Gastrocnemius medialis (tissue), 4 donors: ENCODE results near the gene ABCF2. TPM values are rescaled to one million over a fixed set of nuclear protein-coding genes. Genes with fewer than 3 reads are reported as not detected.
A peak's percentile ranks its signal among the peaks of the same experiment; 100 is the strongest.

Experiments used
- ATAC-seq, 2 donors: fragments of 150-250 bp; one replicate each; pipeline ENCODE4 v1.9.1; 2016
- DNase-seq, 2 donors: peaks; one replicate each; pipeline ENCODE4 v3.0.0-alpha.2; 2019
- H3K27ac ChIP-seq, 4 donors: fragments of 200-600 bp; sonication (generic); 1 replicate in 1 of 4; 2 replicates in 3 of 4; pipeline ENCODE4 v1.5.1; 2016 to 2018; ENCODE audit warnings: mild to moderate bottlenecking in 2 of 4, moderate library complexity in 1 of 4
- H3K27me3 ChIP-seq, 3 donors: fragments of 200-600 bp; sonication (generic) in 2 of 3; 1 replicate in 1 of 3; 2 replicates in 2 of 3; pipeline versions ENCODE4 v1.5.1 to v1.6.0; 2016 to 2019; ENCODE audit warnings: mild to moderate bottlenecking in 1 of 3, moderate library complexity in 1 of 3
- H3K36me3 ChIP-seq, 2 donors: fragments of 200-600 bp; sonication (generic) in 1 of 2; one replicate each; pipeline ENCODE4 v1.5.1; 2017 to 2018
- H3K4me1 ChIP-seq, 2 donors: fragments of 200-600 bp; sonication (generic) in 1 of 2; one replicate each; pipeline ENCODE4 v1.5.1; 2016 to 2017; ENCODE audit warnings: mild to moderate bottlenecking in 2 of 2
- H3K4me3 ChIP-seq, 4 donors: fragments of 200-600 bp; sonication (generic) in 3 of 4; 1 replicate in 1 of 4; 2 replicates in 3 of 4; pipeline ENCODE4 v1.5.1; 2016 to 2019; ENCODE audit warnings: mild to moderate bottlenecking in 2 of 4
- H3K9me3 ChIP-seq, 3 donors: fragments of 200-600 bp; sonication (generic) in 2 of 3; 1 replicate in 1 of 3; 2 replicates in 2 of 3; pipeline ENCODE4 v1.5.1; 2016 to 2019
- POLR2A ChIP-seq, 2 donors: fragments of 450-650 bp; IDR thresholded peaks; one replicate each; pipeline ENCODE4 v1.6.1; 2017; ENCODE audit warnings: antibody characterized with exemption in 2 of 2, mild to moderate bottlenecking in 2 of 2, moderate library complexity in 2 of 2
- in situ Hi-C, 4 donors: fragments of 200-750 bp; cut with MboI; loops; one replicate each; pipeline versions ENCODE4 v1.15.0 to v1.8.0; 2017; ENCODE audit warnings: low sequenced_read_pairs in 4 of 4
- intact Hi-C: fragments of 100-400 bp; cut with DNase I; formaldehyde crosslinking; loops from one replicate; pipeline ENCODE4 v1.15.1; 2023; ENCODE audit warnings: low total_unique reads
- total RNA-seq, 4 donors: library from RNA; depleted of rRNA; stranded (reverse); fragments of >200 nt; gene quantifications; one replicate each; pipeline versions ENCODE4 v1.1.0 to v1.2.3, GENCODE V29; 2016
- TF ChIP-seq, protein P1 (sequence below), 5 experiments: fragments of 450-650 bp in 3 of 5; fragments of 200-600 bp in 2 of 5; sonication (generic) in 2 of 5; IDR thresholded peaks in 4 of 5; conservative IDR thresholded peaks in 1 of 5; 1 replicate in 4 of 5; 2 replicates in 1 of 5; pipeline ENCODE4 v1.5.1; 2016 to 2019; ENCODE audit warnings: antibody characterized with exemption in 5 of 5, mild to moderate bottlenecking in 3 of 5, moderate library complexity in 3 of 5

The ABCF2 gene
- total RNA-seq, 4 donors from 2014 or later = 73.3 to 119 (median 96.3) TPM

DNA sequence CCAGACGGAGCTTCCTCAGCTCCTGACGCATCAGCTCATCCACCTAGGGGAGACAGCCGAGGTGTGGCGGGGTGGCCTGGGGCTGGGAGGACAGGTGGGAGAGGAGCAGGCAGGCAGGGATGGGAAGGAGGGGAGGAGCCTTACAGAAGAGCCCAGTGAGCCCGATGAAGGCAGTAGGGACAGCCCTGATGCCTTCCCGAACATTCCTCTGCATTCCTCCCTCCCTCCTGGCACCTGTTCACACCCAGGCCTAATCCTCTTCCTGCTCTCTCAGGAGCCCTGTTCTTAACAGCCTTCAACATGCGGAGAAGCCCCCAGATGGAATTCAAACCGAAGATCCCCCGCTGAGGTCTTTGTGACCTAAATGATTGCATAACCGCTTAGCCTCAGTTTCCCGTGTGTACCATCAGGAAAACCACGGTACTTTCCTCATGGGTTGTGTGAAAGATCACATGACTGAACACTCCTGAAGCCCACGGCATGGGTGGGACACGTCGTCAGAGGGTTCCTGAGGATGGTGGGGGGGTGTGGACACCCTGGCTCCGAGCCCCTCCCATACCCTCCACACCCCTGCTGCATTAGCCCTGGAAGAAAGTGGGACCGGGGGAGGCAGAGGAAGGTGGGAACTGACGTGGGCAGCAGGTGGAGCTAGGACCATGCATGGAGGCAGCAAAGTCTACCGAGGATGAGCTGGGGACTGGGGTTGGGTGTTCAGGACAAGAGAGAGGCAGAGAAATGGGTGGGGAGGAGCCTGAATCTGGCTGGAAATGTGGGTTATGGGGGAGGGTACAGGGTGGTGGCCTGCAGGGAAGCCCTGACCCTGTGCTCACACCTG lies 31.2 kb downstream of the ABCF2 start:
- peaks cover 0 to 8% of the 10 kb centered on the region in 2 donors for H3K4me1 ChIP-seq
- no peaks in the 10 kb centered on the region for H3K9me3 ChIP-seq
- intact Hi-C loops = loop anchor here (10.0 kb wide), 1 partner anchor 109 kb away; no protein-coding TSS in a partner anchor
- H3K36me3 ChIP-seq = no peaks in the 10 kb centered on the region
- H3K27ac ChIP-seq = no peak overlapping the region
- ATAC-seq (no peak), DNase-seq (no peak)
- H3K27me3 ChIP-seq = peaks cover 0 to 6% (median 4%) of the 10 kb centered on the region in 3 donors
- no peak overlapping the region for H3K4me3 ChIP-seq
- no peak for TF ChIP-seq POLR2A (IDR thresholded peaks at IDR 0.05)
- TF ChIP-seq, protein P1, sequence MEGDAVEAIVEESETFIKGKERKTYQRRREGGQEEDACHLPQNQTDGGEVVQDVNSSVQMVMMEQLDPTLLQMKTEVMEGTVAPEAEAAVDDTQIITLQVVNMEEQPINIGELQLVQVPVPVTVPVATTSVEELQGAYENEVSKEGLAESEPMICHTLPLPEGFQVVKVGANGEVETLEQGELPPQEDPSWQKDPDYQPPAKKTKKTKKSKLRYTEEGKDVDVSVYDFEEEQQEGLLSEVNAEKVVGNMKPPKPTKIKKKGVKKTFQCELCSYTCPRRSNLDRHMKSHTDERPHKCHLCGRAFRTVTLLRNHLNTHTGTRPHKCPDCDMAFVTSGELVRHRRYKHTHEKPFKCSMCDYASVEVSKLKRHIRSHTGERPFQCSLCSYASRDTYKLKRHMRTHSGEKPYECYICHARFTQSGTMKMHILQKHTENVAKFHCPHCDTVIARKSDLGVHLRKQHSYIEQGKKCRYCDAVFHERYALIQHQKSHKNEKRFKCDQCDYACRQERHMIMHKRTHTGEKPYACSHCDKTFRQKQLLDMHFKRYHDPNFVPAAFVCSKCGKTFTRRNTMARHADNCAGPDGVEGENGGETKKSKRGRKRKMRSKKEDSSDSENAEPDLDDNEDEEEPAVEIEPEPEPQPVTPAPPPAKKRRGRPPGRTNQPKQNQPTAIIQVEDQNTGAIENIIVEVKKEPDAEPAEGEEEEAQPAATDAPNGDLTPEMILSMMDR (IDR thresholded peaks at IDR 0.05 in 4 of 5, conservative IDR thresholded peaks at IDR 0.05 in 1 of 5) = no peak
- in situ Hi-C loops = no loop called here

DNA sequence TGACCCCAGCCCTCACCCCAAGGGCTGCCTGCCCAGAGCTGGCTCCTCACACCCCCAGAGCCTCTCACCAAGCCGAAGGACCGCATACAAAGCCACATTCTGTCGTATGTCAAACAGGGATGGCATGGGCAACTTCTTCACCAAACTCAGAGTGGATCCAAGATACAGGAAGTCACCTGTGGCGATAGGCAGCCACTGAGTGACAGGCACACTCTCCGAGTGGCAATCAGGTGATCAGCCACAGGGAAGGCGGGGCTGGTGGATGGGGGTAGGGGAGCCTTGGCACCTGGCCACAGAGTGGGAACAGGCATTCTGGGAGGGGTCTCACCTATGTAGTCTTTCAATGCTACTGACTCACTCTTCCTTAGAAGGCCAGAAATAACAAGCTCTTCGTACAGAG lies 32.8 kb downstream of the ABCF2 start:
- Histone ChIP-seq H3K36me3 (no peaks in the 10 kb centered on the region), H3K27ac (no peak overlapping the region), H3K4me3 (no peak overlapping the region), H3K27me3 (peaks cover 0 to under 1% (median under 1%) of the 10 kb centered on the region in 3 donors), H3K4me1 (peaks cover 0 to 8% of the 10 kb centered on the region in 2 donors), H3K9me3 (no peaks in the 10 kb centered on the region)
- no peak for ATAC-seq
- no peak for DNase-seq
- TF ChIP-seq, protein P1 (IDR thresholded peaks at IDR 0.05 in 4 of 5, conservative IDR thresholded peaks at IDR 0.05 in 1 of 5) = no peak
- TF ChIP-seq POLR2A (IDR thresholded peaks at IDR 0.05) = no peak
- in situ Hi-C loops = no loop called here
- intact Hi-C loops = loop anchor here (10.0 kb wide), 1 partner anchor 111 kb away; no protein-coding TSS in a partner anchor

DNA sequence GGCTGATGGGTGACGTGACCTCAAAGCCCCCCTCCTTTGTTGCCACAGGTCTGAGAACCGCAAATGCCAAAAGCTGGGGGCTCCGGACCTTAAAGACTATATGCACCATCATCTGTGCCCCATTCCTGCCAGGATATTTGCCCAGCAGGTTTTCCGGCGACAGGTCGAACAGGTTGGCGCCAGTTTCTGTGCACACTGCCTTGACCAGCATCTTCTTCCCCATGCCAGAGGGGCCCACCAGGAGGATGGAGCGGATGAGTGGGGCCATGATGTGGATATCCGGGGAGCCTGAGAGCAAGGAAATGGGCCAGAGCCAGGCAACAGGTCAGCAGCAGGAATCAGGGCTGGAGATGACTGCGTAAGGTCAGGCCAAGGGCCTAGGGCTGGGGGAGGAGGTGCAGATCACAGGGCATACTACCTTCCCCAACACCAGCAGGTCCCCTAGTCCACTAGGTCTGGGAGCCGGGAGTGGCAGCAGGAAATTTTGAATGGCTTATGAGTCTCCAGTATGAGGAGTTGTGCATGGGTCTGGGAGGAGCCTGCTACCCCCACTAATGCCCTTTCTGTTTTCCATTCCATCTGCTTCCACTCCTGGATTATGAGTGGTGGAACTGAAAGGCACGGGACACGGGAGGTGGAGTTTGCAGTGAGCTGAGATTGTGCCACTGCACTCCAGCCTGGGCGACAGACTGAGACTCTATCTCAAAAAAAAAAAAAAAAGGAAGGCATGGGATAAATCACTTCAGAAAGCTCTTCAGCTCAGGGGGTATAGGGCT lies 33.6 kb downstream of the ABCF2 start:
- DNase-seq = no peak
- in situ Hi-C loops (no loop called here), intact Hi-C loops (loop anchor here (10.0 kb wide), 1 partner anchor 111 kb away; no protein-coding TSS in a partner anchor)

DNA sequence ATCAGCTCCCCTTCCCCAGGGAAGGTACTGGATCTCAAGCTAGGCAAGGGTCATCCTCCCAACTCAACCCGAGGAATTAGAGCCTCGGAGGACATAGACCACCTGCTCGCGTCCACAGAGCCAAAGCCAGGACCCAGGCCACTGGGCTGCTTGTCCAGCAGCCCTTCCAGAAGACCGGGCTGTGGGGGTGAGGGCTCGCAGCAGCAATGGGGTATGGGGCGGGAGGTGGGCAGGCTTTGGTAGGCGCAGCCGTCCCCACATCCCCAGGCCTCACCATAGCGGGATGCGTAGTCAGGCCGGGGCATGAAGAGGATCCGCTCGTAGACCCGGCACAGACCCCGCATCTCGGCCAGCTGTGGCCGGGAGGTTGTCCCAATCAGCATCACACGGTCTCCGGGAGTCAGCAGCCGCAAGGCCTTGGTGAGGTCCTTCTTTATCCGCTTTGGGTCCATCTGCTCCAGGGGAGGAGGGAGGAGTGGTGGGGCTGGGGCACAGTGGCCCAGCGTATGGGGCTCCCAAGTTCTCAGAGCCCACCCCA lies 34.9 kb downstream of the ABCF2 start:
- in situ Hi-C loops = no loop called here
- Histone ChIP-seq H3K27ac (peak overlapping the region; percentile 46 to 74 (median 64)), H3K4me3 (no peak overlapping the region), H3K27me3 (no peaks in the 10 kb centered on the region), H3K36me3 (no peaks in the 10 kb centered on the region), H3K9me3 (no peaks in the 10 kb centered on the region), H3K4me1 (peaks cover 7 to 15% of the 10 kb centered on the region in 2 donors)
- intact Hi-C loops = loop anchor here (10.0 kb wide), 1 partner anchor 113 kb away; no protein-coding TSS in a partner anchor
- ATAC-seq = no peak
- TF ChIP-seq POLR2A (IDR thresholded peaks at IDR 0.05) = no peak
- TF ChIP-seq, protein P1 (IDR thresholded peaks at IDR 0.05 in 4 of 5, conservative IDR thresholded peaks at IDR 0.05 in 1 of 5) = no peak
- no peak for DNase-seq

More for the DNA sequence above, 33.6 kb downstream of the ABCF2 start:
- Histone ChIP-seq H3K36me3 (no peaks in the 10 kb centered on the region), H3K27ac (no peak overlapping the region), H3K27me3 (no peaks in the 10 kb centered on the region), H3K9me3 (no peaks in the 10 kb centered on the region), H3K4me1 (peaks cover 1 to 9% of the 10 kb centered on the region in 2 donors), H3K4me3 (no peak overlapping the region)
- ATAC-seq = no peak
- no peak for TF ChIP-seq POLR2A (IDR thresholded peaks at IDR 0.05)
- TF ChIP-seq, protein P1 (IDR thresholded peaks at IDR 0.05 in 4 of 5, conservative IDR thresholded peaks at IDR 0.05 in 1 of 5) = no peak
